Measurements from ENCODE around the gene RAE1. TPM values are rescaled to one million over a fixed set of nuclear protein-coding genes. Genes with fewer than 3 reads are reported as not detected.

RAE1 gene
- total RNA-seq, 1 donor from 2014 or later = 46.5 TPM

DNA sequence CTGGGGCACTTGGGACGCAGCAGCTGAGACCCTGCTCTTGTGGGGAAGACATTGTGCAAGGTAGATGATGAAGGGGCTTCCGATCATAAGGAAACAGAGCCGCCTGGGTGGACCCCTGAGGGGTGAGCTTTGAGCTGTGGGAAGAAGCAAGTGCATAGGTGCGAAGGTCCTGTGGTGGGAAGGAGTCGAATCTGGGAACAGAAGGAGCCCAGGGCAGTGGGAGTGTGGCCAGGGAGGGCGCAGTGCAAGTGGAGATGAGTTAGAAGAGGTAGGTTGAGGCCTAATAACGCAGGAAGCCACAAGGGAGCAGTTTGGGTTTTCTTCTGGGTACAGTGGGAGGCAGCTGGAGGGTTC, 50.5 kb downstream of the RAE1 start:
- Mint-ChIP-seq H3K4me3 (no peak overlapping the region), H3K27ac (no peak overlapping the region), H3K9me3 (no peaks in the 10 kb centered on the region), H3K4me1 (ENCODE audit: unreplicated experiment) (peaks cover 18% of the 10 kb centered on the region), H3K27me3 (no peaks in the 10 kb centered on the region), H3K36me3 (peaks cover 8% of the 10 kb centered on the region)
- TF ChIP-seq, protein P1, sequence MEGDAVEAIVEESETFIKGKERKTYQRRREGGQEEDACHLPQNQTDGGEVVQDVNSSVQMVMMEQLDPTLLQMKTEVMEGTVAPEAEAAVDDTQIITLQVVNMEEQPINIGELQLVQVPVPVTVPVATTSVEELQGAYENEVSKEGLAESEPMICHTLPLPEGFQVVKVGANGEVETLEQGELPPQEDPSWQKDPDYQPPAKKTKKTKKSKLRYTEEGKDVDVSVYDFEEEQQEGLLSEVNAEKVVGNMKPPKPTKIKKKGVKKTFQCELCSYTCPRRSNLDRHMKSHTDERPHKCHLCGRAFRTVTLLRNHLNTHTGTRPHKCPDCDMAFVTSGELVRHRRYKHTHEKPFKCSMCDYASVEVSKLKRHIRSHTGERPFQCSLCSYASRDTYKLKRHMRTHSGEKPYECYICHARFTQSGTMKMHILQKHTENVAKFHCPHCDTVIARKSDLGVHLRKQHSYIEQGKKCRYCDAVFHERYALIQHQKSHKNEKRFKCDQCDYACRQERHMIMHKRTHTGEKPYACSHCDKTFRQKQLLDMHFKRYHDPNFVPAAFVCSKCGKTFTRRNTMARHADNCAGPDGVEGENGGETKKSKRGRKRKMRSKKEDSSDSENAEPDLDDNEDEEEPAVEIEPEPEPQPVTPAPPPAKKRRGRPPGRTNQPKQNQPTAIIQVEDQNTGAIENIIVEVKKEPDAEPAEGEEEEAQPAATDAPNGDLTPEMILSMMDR (conservative IDR thresholded peaks at IDR 0.05) = no peak
- DNase-seq (ENCODE audit: extremely low spot score, unreplicated experiment) = no peak

DNA sequence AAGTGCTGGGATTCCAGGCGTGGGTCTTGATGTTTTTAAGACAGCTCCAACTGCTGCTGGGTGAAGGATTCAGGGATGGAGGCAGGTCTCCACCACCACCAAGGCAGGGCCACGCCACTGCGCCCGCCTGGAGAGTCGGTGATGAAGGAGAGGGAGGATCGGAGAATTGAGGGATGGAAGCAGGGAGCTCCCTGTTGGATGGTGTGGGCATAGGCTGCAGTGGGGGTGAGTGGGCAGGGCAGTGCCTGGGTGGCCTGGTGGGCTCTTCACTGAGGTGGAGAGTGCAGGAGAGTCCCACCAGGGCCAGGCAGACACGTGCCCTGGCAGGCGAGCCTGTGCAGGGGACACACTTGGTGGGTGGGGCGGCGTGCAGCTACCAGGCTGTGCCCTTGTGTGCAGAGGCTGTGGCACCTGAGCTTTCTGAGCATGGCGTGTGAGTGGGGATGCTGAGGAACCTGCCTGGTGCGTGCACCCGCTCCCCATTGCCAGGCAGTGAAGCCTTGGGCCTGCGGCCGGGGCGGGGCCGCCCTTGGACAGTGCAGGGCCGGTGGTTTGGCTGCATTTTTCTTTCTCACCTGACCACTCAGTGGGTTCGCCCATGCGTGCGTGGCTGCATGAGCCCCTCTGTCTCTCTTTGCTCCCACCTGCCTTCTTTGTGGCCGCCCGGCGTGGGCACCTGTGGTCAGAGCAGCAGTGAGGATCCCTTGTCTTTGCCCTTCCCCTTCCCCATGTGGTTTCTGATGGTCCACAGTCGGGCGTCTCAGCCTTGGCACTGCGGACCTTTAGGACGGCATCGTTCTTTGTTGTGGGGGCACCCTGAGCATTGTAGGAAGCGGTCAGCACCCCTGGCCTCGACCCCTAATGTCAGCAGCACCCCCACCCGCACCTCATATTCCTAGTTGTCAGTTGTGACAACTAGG, 51.4 kb downstream of the RAE1 start:
- peaks cover 8% of the 10 kb centered on the region for H3K36me3 Mint-ChIP-seq
- DNase-seq (ENCODE audit: extremely low spot score, unreplicated experiment) = no peak
- H3K27me3 Mint-ChIP-seq = no peaks in the 10 kb centered on the region
- no peaks in the 10 kb centered on the region for H3K9me3 Mint-ChIP-seq
- peaks cover 14% of the 10 kb centered on the region for H3K4me1 Mint-ChIP-seq (ENCODE audit: unreplicated experiment)
- H3K4me3 Mint-ChIP-seq = no peak overlapping the region
- TF ChIP-seq, protein P1 (conservative IDR thresholded peaks at IDR 0.05) = no peak
- H3K27ac Mint-ChIP-seq = no peak overlapping the region

DNA sequence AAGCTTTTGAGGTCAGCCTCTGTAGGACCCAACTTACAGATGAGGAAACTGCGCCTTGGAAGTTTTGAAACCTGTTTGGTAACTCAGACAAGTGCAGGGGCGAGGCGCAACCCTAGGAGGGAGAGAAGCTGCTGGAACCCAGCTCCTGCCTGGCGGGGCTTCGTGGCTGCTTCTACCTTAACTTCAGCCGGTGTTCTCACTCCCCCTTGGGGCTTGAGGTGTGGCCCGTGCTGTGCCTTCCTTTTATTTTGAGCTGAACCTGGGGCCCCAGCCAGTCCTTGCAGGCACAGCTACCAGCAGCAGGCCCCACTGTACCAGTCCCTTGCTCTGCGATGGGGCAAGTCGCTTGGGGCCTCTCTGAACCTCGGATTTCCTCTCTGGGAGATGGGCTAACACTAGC, 52.2 kb downstream of the RAE1 start:
- Mint-ChIP-seq H3K4me3 (no peak overlapping the region), H3K36me3 (peaks cover 7% of the 10 kb centered on the region), H3K9me3 (no peaks in the 10 kb centered on the region)

DNA sequence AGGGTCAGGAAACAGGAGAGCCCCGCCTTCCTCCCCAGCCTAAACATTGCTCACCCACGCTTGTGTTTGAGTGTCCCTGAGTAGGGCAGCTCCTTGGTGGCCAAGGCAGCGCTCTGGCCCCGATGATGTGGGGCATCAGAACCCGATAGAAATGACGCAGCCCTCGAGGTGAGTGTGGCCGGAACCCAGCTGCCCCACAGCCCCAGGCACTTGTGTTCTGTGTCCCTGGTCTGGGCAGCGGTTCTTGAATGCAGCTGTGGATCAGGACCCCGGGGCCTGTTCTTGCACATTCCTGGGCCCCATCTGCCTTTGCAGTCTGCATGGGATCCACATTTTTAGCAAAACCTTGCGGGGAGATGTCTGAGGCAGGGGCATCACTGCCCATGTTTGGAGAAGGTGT, 53.0 kb downstream of the RAE1 start:
- no peak overlapping the region for H3K27ac Mint-ChIP-seq
- H3K4me1 Mint-ChIP-seq (ENCODE audit: unreplicated experiment) = peaks cover 10% of the 10 kb centered on the region
- DNase-seq (ENCODE audit: extremely low spot score, unreplicated experiment) = no peak
- H3K36me3 Mint-ChIP-seq = peaks cover 7% of the 10 kb centered on the region
- no peaks in the 10 kb centered on the region for H3K9me3 Mint-ChIP-seq
- TF ChIP-seq, protein P1 (conservative IDR thresholded peaks at IDR 0.05) = no peak
- no peak overlapping the region for H3K4me3 Mint-ChIP-seq
- no peaks in the 10 kb centered on the region for H3K27me3 Mint-ChIP-seq

More for the DNA sequence above, 52.2 kb downstream of the RAE1 start:
- DNase-seq (ENCODE audit: extremely low spot score, unreplicated experiment) = no peak
- Mint-ChIP-seq H3K4me1 (ENCODE audit: unreplicated experiment) (peaks cover 12% of the 10 kb centered on the region), H3K27me3 (no peaks in the 10 kb centered on the region), H3K27ac (no peak overlapping the region)
- TF ChIP-seq, protein P1 (conservative IDR thresholded peaks at IDR 0.05) = no peak

DNA sequence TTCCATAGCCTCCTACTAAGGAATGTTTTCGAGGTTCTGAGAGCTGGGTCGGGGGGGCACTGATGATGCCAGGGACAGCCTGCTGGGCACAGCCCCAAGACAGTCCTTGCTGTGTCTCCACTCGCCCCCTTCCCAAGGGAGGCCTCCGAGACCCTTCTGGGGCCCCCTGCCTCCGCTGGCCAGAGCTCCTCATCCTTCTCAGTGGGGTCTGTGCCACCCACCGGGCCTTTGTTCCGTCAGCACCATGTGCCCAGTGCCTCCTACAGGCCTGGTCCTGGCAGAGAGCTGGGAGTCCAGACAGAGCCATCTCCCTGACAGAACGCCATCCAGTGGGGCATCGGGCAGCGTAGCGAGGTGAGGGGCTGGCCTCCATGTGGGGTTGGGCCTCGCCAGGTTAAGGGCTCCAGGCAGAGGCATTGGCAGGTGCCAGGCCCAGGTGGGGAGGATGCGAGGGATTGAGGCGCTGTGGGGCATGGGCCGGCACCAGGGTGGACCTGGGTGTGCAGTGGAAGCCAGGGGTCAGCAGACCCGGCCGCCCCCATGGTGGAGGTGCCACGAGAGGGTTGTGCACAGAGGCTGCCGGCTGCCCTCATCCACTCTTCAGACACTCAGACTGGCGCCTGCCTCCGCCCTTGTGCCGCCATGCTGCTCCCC, 53.5 kb downstream of the RAE1 start:
- peaks cover 4% of the 10 kb centered on the region for H3K36me3 Mint-ChIP-seq
- H3K27me3 Mint-ChIP-seq = no peaks in the 10 kb centered on the region
- DNase-seq (ENCODE audit: extremely low spot score, unreplicated experiment) = no peak
- TF ChIP-seq, protein P1 (conservative IDR thresholded peaks at IDR 0.05) = no peak
- no peak overlapping the region for H3K4me3 Mint-ChIP-seq
- no peaks in the 10 kb centered on the region for H3K9me3 Mint-ChIP-seq
- H3K4me1 Mint-ChIP-seq (ENCODE audit: unreplicated experiment) = peaks cover 6% of the 10 kb centered on the region
- no peak overlapping the region for H3K27ac Mint-ChIP-seq

Measured in type B pancreatic cell (in vitro differentiated cells).